Brain microvascular endothelial cell (primary cell): Measurements from ENCODE around the gene KCNQ1.

Experiments
- DNase-seq: peaks from one replicate; pipeline ENCODE4 v3.0.0-alpha.2; 2020
- H3K27ac ChIP-seq: fragments of 250-450 bp; sonication (Bioruptor Pico); 2 replicates; pipeline ENCODE4 v1.5.1; 2020; ENCODE audit warnings: mild to moderate bottlenecking, moderate library complexity
- H3K27me3 ChIP-seq: fragments of 250-450 bp; sonication (Bioruptor Pico); replicated peaks from 2 replicates; pipeline ENCODE4 v1.5.1; 2020; ENCODE audit warnings: mild to moderate bottlenecking
- H3K36me3 ChIP-seq: fragments of 250-450 bp; sonication (Bioruptor Pico); replicated peaks from 2 replicates; pipeline ENCODE4 v1.5.1; 2020; ENCODE audit warnings: mild to moderate bottlenecking
- H3K4me3 ChIP-seq: 2 replicates; pipeline ENCODE4 v1.5.1; 2011; ENCODE audit warnings: low read depth, mild to moderate bottlenecking, control low read depth, low read length, moderate library complexity
- in situ Hi-C: cut with HindIII; loops from 2 replicates; pipeline ENCODE4 v1.10.0; 2017; ENCODE audit warnings: low sequenced_read_pairs, low pct_ligation_motif_present
- TF ChIP-seq, protein P1 (sequence below): IDR thresholded peaks from 2 replicates; pipeline ENCODE4 v1.5.1; 2011; ENCODE audit warnings: low read depth, mild to moderate bottlenecking, moderate library complexity, low read length, control low read depth, inconsistent platforms; ENCODE audit errors: missing control alignments

KCNQ1 gene

DNA sequence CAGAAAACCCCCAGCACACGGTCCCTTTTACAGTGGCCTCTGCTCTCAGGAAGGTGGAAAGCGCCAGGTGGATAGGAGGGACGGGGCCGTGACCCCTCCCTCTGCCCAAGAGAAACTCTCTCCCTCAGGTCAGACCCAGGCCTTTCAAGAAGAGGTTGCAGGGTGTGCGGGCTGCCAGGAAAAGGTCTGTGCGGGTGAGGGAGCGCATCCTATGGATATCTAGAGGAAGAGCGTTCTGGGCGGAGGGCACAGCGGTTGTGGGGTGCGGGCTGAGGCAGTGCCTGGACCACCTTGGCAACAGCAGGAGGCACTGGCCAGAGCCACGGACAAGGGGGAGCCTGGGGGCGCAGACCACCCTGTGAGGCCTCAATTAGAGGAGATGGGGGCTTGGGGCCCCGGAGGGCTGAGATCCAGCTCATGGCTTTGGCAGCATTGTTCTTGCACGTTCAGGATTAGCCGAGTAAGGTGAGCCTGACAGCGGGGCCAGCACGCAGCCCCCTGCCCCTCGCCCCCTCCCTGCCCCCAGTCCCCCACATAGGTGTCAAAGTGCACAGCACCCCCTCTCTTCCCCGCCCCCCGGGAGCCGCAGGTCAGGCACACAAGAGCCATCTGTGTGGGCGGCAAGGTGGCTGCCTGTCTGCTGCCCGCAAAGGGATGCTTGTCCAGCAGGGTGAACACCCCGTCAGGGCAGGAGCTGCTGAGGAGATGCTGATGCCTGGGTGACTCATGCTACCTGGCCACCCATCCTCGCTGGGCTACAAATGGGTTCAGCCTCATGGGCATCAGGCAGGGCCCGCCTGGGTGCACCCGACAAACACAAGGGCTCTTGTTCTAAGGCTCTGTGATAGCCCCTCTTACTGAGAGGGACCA lies 347.8 kb downstream of the KCNQ1 start:
- TF ChIP-seq, protein P1, sequence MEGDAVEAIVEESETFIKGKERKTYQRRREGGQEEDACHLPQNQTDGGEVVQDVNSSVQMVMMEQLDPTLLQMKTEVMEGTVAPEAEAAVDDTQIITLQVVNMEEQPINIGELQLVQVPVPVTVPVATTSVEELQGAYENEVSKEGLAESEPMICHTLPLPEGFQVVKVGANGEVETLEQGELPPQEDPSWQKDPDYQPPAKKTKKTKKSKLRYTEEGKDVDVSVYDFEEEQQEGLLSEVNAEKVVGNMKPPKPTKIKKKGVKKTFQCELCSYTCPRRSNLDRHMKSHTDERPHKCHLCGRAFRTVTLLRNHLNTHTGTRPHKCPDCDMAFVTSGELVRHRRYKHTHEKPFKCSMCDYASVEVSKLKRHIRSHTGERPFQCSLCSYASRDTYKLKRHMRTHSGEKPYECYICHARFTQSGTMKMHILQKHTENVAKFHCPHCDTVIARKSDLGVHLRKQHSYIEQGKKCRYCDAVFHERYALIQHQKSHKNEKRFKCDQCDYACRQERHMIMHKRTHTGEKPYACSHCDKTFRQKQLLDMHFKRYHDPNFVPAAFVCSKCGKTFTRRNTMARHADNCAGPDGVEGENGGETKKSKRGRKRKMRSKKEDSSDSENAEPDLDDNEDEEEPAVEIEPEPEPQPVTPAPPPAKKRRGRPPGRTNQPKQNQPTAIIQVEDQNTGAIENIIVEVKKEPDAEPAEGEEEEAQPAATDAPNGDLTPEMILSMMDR: no peak
- in situ Hi-C loops: no loop called here
- Histone ChIP-seq H3K27ac (no peak overlapping the region), H3K36me3 (no peaks in the 10 kb centered on the region), H3K27me3 (peaks cover 40% of the 10 kb centered on the region), H3K4me3 (no peak overlapping the region)
- no peak for DNase-seq

DNA sequence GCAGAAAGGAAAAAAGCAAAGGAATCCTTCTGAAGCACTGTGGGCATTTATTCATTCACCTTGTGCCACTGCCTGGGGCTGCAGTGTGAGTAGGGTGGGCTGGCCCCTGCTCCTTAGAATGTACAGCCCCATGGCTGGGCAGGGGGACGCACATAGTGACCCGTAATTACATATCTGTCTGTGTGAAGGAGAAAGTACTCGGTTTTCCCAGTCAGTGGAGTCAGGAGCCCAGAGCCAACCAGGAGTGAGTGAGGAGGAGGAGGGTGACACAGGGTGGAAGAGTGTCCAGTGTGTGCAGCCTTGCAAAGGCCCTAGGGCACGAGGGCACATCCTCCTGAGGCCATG lies 348.9 kb downstream of the KCNQ1 start:
- Histone ChIP-seq H3K4me3 (no peak overlapping the region), H3K36me3 (no peaks in the 10 kb centered on the region), H3K27me3 (peaks cover 39% of the 10 kb centered on the region), H3K27ac (no peak overlapping the region)
- in situ Hi-C loops: no loop called here
- no peak for DNase-seq
- TF ChIP-seq, protein P1: no peak

DNA sequence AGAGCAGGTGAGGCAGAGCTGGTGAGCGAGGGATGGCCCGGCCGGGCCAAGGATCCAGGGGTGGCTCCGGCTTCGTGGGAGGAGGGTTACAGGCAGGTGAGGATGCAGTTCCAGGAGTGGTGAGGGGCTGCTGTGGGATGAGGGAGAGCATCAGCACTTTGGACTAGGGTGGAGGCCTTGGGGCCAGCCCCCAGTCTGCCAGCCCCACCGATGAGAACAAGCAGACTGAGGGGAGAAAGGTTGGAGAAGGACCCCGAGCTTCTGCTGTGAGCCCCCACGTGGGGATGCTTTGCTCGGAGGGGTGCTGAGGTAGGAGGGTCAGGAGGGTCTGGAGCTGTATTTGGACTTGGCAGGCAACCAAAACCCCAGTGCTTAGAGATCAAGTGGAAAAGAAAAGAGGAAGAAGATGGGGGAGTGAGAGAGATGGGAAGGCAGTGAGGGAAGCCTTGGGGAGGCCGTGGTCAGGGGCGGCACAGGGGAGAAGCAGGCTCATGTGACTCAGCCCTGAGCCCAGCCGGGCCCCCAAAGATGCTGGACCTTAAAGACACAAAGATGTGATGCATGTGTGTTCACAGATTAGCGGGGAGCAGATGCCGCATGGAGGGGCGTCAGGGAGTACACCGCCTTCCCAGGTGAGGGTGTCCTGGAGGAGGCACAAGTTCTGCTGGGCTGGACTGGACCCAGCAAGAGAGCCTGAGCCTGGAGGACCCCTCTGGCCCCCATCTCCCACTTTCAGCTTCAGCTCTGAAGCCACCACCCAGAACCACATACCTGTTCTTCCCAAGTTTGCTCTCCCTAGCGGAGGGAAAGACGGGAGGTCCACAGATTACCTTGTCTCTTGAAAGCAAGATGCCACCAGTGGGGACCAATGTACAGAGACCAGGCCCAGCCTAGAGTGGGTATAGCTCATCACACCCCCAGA lies 349.5 kb downstream of the KCNQ1 start:
- Histone ChIP-seq H3K36me3 (no peaks in the 10 kb centered on the region), H3K4me3 (no peak overlapping the region), H3K27me3 (peaks cover 37% of the 10 kb centered on the region), H3K27ac (no peak overlapping the region)
- in situ Hi-C loops: no loop called here
- TF ChIP-seq, protein P1: no peak
- no peak for DNase-seq

DNA sequence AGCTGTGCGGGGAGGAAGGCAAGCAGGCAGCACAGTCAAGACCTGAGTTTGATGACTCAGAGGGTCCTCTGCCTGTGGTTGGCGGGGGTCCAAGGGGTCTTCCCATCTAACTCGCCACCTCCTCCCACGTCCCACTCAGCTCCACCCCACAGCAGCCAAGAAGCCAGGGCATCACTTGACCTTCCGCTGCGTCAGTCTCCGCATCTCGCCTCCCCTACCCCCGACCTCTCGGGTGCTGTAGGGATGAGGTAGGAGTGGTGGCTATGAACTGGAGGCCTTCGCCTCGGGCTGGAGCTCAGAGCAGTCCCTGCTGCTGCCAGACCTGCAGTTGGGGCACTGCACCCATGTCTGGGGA lies 350.1 kb downstream of the KCNQ1 start:
- no peaks in the 10 kb centered on the region for H3K36me3 ChIP-seq
- H3K27ac ChIP-seq: no peak overlapping the region
- no peak overlapping the region for H3K4me3 ChIP-seq
- in situ Hi-C loops: no loop called here
- DNase-seq: no peak
- H3K27me3 ChIP-seq: peaks cover 30% of the 10 kb centered on the region
- TF ChIP-seq, protein P1: no peak

DNA sequence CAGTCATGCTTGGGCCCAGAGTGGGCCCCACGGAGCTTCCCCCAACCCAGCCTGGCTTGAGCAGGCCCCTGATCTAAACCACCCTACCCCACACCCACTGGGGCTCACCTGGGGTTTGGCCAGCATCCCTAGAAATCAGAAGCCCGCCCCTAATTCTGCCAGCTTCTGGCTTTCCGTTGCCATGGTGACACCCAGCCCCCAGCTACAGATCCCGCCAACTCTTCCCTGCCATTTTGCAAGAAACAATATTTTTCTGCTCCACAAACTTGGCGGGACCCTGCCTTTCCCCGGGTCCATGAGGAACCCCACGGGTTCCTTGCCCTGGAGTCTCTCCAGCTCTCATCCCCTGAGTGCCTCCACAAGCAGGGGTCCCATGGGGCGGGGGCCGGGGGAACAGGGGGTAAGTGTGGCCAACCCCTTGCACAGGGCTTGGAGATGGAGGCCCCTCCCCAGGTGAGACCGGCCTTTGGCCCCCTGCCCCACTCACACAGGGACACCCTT lies 350.7 kb downstream of the KCNQ1 start:
- in situ Hi-C loops: no loop called here
- DNase-seq: no peak
- H3K27me3 ChIP-seq: peaks cover 26% of the 10 kb centered on the region

More for the DNA sequence above, 350.7 kb downstream of the KCNQ1 start:
- TF ChIP-seq, protein P1: no peak
- Histone ChIP-seq H3K27ac (no peak overlapping the region), H3K36me3 (no peaks in the 10 kb centered on the region), H3K4me3 (no peak overlapping the region)
